GM12873 (cell line): ENCODE results near the gene CLPTM1.

ENCODE experiments used
- TF ChIP-seq, protein P1 (sequence below): IDR thresholded peaks from 2 replicates; pipeline ENCODE4 v1.5.1; 2012; ENCODE audit warnings: low read depth, mild to moderate bottlenecking, moderate library complexity, low read length, control low read depth; ENCODE audit not compliant: insufficient read depth; ENCODE audit errors: missing control alignments

Gene CLPTM1

DNA sequence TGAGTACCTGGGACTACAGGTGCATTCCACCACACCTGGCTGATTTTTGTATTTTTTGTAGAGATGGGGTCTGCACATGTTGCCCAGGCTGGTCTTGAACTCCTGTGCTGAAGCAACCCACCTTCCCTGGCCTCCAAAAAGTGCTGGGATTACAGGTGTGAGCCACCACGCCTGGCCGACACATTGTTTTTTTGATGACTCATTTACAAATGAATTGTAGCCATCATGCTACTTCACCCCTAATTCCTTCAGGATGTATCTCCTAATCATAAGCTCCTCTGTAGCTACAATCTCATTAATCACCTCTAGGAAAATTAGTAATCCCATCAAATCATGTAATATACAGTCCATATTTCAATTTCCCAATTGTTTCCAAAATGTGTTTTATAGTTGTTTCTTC, 64.0 kb downstream of the CLPTM1 start:
- TF ChIP-seq, protein P1, sequence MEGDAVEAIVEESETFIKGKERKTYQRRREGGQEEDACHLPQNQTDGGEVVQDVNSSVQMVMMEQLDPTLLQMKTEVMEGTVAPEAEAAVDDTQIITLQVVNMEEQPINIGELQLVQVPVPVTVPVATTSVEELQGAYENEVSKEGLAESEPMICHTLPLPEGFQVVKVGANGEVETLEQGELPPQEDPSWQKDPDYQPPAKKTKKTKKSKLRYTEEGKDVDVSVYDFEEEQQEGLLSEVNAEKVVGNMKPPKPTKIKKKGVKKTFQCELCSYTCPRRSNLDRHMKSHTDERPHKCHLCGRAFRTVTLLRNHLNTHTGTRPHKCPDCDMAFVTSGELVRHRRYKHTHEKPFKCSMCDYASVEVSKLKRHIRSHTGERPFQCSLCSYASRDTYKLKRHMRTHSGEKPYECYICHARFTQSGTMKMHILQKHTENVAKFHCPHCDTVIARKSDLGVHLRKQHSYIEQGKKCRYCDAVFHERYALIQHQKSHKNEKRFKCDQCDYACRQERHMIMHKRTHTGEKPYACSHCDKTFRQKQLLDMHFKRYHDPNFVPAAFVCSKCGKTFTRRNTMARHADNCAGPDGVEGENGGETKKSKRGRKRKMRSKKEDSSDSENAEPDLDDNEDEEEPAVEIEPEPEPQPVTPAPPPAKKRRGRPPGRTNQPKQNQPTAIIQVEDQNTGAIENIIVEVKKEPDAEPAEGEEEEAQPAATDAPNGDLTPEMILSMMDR = no peak

DNA sequence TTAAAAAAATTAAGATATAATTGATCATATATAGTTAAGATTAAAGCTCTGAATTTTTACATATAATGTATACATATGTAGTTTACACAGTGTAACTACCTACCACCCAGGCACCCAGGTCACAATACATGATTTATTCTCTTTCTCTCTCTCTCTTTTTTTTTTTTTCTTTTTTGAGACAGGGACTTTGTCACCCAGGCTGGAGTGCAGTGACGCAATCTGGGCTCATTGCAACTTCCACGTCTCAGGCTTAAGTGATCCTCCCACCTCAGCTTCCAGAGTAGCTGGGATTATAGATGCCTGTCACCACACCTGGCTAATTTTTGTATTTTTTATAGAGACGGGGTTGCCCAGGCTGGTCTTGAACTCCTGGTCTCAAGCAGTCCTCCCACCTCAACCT, 64.9 kb downstream of the CLPTM1 start:
- TF ChIP-seq, protein P1 = no peak

DNA sequence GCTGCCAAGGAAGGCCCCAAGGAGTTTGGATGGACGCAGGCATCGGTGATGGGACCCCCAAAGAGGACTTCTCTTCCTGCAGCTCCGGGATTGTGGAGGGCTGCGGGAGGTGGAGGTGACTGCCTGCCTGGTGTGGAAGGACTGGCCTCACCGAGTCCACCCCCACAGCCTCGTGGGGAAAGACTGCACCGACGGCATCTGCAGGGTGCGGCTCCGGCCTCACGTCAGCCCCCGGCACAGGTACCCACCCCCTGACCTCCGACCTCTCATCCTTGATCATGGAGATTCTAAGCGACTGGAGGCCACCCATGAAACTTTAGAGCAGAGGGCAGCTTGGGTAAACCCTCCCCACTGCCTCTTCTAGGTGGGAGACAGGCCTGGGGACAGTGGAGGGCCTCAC, 66.8 kb downstream of the CLPTM1 start:
- TF ChIP-seq, protein P1 = no peak

DNA sequence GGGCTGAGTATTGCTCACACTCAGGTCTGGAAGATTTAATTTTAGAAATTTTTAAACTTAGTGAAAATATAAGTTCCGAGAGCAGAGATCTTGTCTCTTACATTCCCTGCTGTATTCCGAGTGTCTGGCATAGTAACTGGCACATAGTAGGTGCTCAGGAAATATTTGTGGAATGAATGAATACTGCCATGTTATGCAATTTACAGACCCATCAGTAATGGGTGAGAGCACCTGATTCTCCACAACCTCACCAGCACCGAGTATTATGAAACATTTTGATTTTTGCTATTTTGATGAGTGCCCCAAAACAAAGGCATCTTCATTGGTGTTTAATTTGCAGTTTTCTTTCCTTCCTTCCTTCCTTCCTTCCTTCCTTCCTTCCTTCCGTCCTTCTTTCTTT, 67.9 kb downstream of the CLPTM1 start:
- TF ChIP-seq, protein P1 = no peak

DNA sequence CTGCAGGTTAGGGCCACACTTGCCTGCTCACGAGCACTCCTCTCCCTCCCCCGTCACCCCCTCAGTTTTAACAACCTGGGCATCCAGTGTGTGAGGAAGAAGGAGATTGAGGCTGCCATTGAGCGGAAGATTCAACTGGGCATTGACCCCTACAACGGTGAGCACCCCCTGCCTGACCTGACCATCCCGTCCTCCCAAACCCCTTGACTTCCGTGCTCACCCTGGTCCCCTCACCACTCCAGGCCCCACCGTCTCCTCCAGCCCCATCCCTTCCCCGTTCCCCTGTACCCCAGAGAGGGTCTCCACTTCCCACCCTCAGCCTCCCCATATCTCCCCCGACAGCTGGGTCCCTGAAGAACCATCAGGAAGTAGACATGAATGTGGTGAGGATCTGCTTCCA, 70.1 kb downstream of the CLPTM1 start:
- TF ChIP-seq, protein P1 = no peak

DNA sequence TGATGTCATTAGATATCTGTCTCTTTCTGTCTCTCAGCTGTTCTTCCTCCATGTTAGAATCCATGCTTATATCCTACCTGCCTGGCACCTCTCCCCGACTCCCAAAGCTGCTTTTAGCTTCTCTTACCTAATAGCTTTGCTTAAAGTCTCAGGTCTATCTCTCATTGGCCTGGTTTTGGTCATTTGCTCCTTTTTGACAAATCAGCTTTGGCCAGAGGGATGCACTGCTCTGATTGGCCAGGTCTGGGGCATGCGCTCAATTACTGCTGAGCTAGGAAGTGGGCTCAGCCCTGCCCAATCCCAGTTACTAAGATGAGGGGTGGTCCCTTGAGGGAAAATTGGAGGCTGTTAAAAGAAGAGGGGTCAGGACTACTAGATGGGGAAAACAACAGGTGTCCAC, 72.2 kb downstream of the CLPTM1 start:
- TF ChIP-seq, protein P1 = no peak

DNA sequence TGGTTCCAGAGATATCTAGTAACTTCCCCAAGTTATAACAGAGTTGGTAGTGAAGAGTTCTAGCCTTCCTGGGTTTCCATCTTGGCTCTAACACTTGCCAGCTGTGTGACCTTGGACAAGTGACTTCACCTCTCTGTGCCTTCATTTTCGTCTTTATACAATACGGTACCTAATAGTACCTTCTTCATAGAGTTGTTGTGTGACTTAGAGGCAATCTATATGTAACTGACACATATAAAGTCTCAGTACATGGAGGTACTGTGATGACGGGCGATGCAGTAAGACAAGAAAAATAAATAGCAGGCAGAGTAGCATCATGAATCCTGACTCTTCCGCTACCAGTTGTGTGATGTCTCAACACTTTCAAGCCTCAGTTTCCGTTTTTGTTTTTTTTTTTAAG, 75.6 kb downstream of the CLPTM1 start:
- TF ChIP-seq, protein P1 = no peak
